Head of caudate nucleus (tissue), 42 donors: Measurements from ENCODE around the gene PALD1.

Source experiments
- DNase-seq, 42 donors: peaks; one replicate each; pipeline versions ENCODE4 v3.0.0 to v3.0.0-alpha.2; 2020 to 2021; ENCODE audit warnings: mixed read lengths in 7 of 42
- intact Hi-C: fragments of 100-400 bp; cut with DNase I; formaldehyde crosslinking; loops from one replicate; pipeline ENCODE4 v1.15.0; 2022

PALD1 gene

GRCh38 chr10:70561558-70561957 lies 83.0 kb downstream of the PALD1 start:
- intact Hi-C loops: no loop called here
- DNase-seq: no peak

GRCh38 chr10:70562036-70562755 lies 83.6 kb downstream of the PALD1 start:
- DNase-seq: peak in 1 of 42 donors; percentile 2
- intact Hi-C loops: no loop called here

- intact Hi-C loops: no loop called here
- DNase-seq: no peak
These were observed 84.7 kb downstream of the PALD1 start for GRCh38 chr10:70563230-70563629.

- intact Hi-C loops: no loop called here
- DNase-seq: peak in 1 of 42 donors; percentile 3
These were observed 85.7 kb downstream of the PALD1 start for GRCh38 chr10:70564113-70564725.

GRCh38 chr10:70564901-70565351 lies 86.4 kb downstream of the PALD1 start:
- DNase-seq: peak in 1 of 42 donors; percentile 2
- intact Hi-C loops: no loop called here

- intact Hi-C loops: no loop called here
- peak in 1 of 42 donors; percentile 1 for DNase-seq
These were observed 87.3 kb downstream of the PALD1 start for GRCh38 chr10:70565556-70566514.

- intact Hi-C loops: no loop called here
- DNase-seq: no peak
These were observed 88.1 kb downstream of the PALD1 start for GRCh38 chr10:70566515-70567290.

- intact Hi-C loops: no loop called here
- no peak for DNase-seq
These were observed 89.0 kb downstream of the PALD1 start for GRCh38 chr10:70567603-70568002.

- intact Hi-C loops: no loop called here
These were observed 89.5 kb downstream of the PALD1 start for GRCh38 chr10:70568113-70568512.

GRCh38 chr10:70568781-70569495 lies 90.4 kb downstream of the PALD1 start:
- intact Hi-C loops: no loop called here
- DNase-seq: no peak

More at GRCh38 chr10:70568113-70568512, 89.5 kb downstream of the PALD1 start:
- no peak for DNase-seq

- no peak for DNase-seq
- intact Hi-C loops: no loop called here
These were observed 92.7 kb downstream of the PALD1 start for GRCh38 chr10:70571236-70571635.

GRCh38 chr10:70571636-70572439 lies 93.3 kb downstream of the PALD1 start:
- no peak for DNase-seq
- intact Hi-C loops: no loop called here

GRCh38 chr10:70573599-70574506 lies 95.3 kb downstream of the PALD1 start:
- intact Hi-C loops: no loop called here
- DNase-seq: no peak

GRCh38 chr10:70575486-70575873 lies 96.9 kb downstream of the PALD1 start:
- DNase-seq: no peak
- intact Hi-C loops: no loop called here

- intact Hi-C loops: no loop called here
- DNase-seq: peak in 7 of 42 donors; percentile 16 to 52 (median 26)
These were observed 97.6 kb downstream of the PALD1 start for GRCh38 chr10:70575874-70576802.
